Measurements from ENCODE around the gene PSME1.
A peak's percentile ranks its signal among the peaks of the same experiment; 100 is the strongest.

PSME1 gene

DNA sequence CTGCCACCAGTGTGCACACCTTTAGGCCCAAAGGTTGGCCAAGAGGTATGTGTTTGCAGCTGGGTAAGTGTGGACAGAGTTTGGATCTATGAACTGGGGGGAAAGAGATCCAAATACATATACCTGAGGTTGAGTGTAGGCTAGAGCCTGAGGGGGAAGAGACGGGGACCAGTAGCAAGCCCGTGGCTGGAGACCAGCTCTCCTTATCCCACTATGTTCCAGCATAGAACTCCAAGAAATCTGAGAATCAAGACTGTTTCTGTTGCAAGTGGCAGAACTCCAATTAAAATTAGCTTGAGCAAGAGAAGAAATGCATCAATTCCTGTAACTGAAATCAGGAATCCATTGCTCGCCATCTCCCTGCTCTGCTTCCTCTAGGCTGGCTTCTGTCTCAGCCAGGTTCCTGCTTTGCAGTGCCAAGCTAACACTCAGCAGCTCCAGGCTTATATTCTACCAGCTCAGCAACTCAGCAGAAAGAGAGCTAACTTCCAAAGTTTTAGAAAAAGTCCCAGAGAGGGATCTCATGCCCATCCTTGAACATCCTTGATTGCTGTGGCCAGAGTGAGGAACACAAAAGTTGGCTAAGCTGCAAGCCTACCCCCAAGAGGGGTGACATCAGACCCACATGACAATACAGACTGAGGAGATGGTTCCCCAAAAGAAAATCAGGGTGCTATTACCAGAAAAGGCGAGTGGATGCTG, 43.3 kb upstream of the PSME1 start:
- no peak for DNase-seq (ENCODE audit: extremely low read depth, insufficient read length)

DNA sequence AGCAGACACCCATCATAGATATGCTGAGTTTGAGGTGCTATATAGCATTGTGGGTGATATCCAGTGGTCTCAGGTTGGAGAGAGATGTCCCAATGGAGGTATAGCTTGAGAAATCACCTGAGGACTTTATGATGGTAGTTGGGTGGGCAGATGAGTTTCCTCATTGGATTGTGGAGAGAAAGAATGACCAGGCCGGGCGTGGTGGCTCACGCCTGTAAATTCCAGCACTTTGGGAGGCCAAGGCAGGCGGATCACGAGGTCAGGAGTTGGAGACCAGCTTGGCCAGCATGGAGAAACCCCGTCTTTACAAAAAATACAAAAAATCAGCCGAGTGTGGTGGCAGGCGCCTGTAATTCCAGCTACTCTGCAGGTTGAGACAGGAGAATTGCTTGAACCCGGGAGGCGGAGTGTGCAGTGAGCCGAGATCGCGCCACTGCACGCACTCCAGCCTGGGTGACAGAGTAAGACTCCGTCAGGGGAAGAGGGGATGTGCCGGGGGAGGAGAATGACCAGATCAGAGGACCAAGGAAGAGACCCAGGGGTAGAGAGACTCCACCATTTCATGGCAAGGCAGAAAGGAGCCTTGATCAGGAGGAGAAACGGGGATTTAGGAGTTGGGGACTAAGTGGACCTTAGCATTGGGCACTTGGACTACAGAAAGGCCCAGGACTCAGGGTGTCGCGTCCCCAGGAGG, 42.6 kb upstream of the PSME1 start:
- Histone ChIP-seq H3K36me3 (ENCODE audit: control insufficient read depth, insufficient read depth, low read length) (peaks cover 9% of the 10 kb centered on the region), H3K27me3 (replicated peaks; ENCODE audit: control insufficient read depth, insufficient read depth, low read length) (no peaks in the 10 kb centered on the region), H3K4me3 (replicated peaks; ENCODE audit: low read depth, low read length) (peak overlapping the region; percentile 72)
- DNase-seq (ENCODE audit: extremely low read depth, insufficient read length) = no peak
- TF ChIP-seq, protein P1, sequence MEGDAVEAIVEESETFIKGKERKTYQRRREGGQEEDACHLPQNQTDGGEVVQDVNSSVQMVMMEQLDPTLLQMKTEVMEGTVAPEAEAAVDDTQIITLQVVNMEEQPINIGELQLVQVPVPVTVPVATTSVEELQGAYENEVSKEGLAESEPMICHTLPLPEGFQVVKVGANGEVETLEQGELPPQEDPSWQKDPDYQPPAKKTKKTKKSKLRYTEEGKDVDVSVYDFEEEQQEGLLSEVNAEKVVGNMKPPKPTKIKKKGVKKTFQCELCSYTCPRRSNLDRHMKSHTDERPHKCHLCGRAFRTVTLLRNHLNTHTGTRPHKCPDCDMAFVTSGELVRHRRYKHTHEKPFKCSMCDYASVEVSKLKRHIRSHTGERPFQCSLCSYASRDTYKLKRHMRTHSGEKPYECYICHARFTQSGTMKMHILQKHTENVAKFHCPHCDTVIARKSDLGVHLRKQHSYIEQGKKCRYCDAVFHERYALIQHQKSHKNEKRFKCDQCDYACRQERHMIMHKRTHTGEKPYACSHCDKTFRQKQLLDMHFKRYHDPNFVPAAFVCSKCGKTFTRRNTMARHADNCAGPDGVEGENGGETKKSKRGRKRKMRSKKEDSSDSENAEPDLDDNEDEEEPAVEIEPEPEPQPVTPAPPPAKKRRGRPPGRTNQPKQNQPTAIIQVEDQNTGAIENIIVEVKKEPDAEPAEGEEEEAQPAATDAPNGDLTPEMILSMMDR (IDR thresholded peaks at IDR 0.05; ENCODE audit: insufficient read depth, low read length, poor library complexity, severe bottlenecking) = no peak

More for the DNA sequence above, 43.3 kb upstream of the PSME1 start:
- Histone ChIP-seq H3K27me3 (replicated peaks; ENCODE audit: control insufficient read depth, insufficient read depth, low read length) (no peaks in the 10 kb centered on the region), H3K4me3 (replicated peaks; ENCODE audit: low read depth, low read length) (no peak overlapping the region), H3K36me3 (ENCODE audit: control insufficient read depth, insufficient read depth, low read length) (peaks cover 4% of the 10 kb centered on the region)
- TF ChIP-seq, protein P1 (IDR thresholded peaks at IDR 0.05; ENCODE audit: insufficient read depth, low read length, poor library complexity, severe bottlenecking) = no peak

DNA sequence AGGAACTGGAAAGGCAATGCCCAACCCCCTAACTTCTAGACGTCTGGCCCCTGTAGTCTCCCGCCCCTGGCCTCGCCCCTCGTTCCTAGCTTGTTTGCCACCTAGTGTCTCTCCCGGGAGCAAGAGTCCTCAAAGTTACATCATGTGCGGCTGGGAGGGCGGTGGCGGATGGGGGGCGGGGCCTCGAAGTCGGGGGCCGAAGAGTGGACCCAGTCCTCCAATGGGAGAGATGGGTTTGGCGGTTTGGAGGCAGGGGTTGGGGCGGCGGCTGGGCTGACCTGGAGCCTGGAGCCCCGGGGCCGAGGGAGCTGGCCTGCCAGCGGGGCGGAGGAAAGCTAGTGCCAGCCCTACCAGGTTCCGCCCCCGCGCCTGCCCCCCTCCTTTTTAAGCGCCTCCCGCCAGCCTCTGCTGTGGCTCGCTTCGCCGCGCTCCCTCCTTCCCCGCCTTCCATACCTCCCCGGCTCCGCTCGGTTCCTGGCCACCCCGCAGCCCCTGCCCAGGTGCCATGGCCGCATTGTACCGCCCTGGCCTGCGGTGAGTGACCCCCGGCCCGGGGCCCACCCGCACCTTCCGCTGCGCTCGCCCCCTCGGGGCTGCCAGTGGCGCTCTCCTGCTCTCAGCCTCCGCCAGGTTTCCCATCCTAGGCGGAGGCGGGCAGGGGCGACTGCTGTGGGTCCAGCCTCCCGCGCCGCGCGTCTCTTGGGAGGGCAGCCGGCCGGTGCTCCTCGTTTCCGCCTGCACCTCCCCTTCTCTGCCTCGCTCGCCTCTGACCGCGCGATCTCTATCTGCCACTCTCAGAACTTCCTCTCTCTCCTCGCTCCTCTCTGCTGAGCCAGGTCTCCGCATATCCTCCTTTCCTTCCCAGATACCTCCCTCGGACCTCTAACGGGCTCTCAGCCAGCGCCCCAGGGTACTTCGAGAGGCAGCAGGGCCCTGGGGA, 41.8 kb upstream of the PSME1 start, which contains the start of gene PCK2:
Gene PCK2, plus strand, starts transcription at position 411 of the 940 bp plus-strand sequence. Its CDS starts 95 bp downstream, at position 506.
- TF ChIP-seq, protein P1 (IDR thresholded peaks at IDR 0.05; ENCODE audit: insufficient read depth, low read length, poor library complexity, severe bottlenecking) = no peak
- peak within 1 kb of the TSS; percentile 72 for H3K4me3 ChIP-seq (replicated peaks; ENCODE audit: low read depth, low read length)
- H3K36me3 ChIP-seq (ENCODE audit: control insufficient read depth, insufficient read depth, low read length) = peaks cover 16% of the 10 kb centered on the region
- no peaks in the 10 kb centered on the region for H3K27me3 ChIP-seq (replicated peaks; ENCODE audit: control insufficient read depth, insufficient read depth, low read length)
- DNase-seq (ENCODE audit: extremely low read depth, insufficient read length) = peak; percentile 89

DNA sequence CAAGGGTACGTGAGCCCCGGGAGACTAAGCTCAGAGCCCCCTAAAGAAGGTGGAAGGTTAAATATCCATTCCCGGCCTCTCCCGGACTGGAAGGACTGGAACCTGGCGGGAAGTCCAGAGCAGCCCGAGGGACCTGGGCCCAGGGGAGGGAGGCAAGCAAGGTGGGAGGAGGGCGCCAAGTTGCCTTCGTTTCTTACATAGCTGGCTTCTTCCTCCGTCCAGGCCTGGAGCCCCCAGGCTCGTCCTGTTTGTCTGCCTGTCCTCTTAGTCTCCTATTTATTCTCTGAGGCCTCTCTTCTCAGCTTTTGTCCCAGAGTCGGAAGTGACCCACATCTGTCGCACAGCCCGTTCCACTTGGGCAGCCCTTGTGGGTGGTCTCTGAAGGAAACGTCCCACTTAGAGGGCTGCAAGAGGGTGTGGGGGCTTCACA, 41.1 kb upstream of the PSME1 start:
- H3K36me3 ChIP-seq (ENCODE audit: control insufficient read depth, insufficient read depth, low read length) = peaks cover 22% of the 10 kb centered on the region
- no peak for DNase-seq (ENCODE audit: extremely low read depth, insufficient read length)

More for the DNA sequence above, 41.1 kb upstream of the PSME1 start:
- Histone ChIP-seq H3K27me3 (replicated peaks; ENCODE audit: control insufficient read depth, insufficient read depth, low read length) (no peaks in the 10 kb centered on the region), H3K4me3 (replicated peaks; ENCODE audit: low read depth, low read length) (peak overlapping the region; percentile 72)
- TF ChIP-seq, protein P1 (IDR thresholded peaks at IDR 0.05; ENCODE audit: insufficient read depth, low read length, poor library complexity, severe bottlenecking) = no peak

Measured in GM06990 (cell line).